Stimulated activated CD4-positive, alpha-beta T cell treated with anti-CD3 and anti-CD28 coated beads, Interleukin-15, amount 100 ng/mL, for 48 hours (primary cell): ENCODE measurements around the gene REC114.

Experiments used
- DNase-seq, 2 donors: peaks; one replicate each; pipeline ENCODE4 v3.0.0-alpha.2; 2020; ENCODE audit warnings: low read depth in 2 of 2

The REC114 gene

GRCh38 chr15:73604477-73604876, 161.5 kb downstream of the REC114 start:
- no peak for DNase-seq

GRCh38 chr15:73605759-73606436, 162.9 kb downstream of the REC114 start:
- no peak for DNase-seq

GRCh38 chr15:73607405-73607804, 164.4 kb downstream of the REC114 start:
- DNase-seq, result no peak

DNA sequence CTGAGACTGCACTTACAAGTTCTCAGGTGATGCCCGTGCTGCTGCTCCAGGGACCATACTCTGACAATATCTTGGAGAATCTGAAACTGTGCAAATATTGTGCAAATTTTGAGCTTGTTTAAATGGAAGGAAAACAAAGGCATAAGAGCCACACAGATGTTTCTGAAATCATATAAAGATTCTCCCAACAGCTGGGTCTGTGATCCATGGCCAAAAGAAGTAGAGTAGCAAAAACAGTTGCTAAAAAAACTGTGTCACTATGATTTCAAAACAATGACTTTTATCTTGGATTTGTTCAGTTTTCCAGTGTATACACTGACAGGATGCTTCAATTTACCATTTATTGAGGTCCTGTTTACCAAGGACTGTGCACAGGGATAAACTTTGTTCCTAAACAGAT, 164.9 kb downstream of the REC114 start:
- DNase-seq, result no peak

- no peak for DNase-seq
These were observed 165.5 kb downstream of the REC114 start for GRCh38 chr15:73608475-73608874.

DNA sequence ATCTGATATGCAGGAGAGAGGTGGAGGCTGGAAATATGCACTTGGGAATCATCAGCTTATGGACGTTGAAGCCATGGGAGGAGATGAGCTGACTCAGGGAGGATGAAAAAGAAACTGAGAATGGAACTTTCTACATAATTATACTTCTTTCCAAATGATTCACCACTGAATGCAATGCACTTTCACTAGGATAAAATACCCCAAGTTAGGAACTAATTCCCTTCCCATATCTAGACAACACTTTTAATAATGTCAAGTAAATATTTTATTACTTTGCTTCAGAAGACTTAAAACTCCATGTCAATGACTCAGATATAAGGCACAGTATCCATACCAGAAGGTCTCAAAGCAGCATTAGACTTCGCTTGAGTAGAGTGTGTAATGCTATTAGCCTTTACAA, 166.0 kb downstream of the REC114 start:
- no peak for DNase-seq
